Measurements from ENCODE around the gene RELL2.
A peak's percentile ranks its signal among the peaks of the same experiment; 100 is the strongest.

The RELL2 gene

GRCh38 chr5:141680751-141681201, 44.0 kb downstream of the RELL2 start:
- Histone ChIP-seq H3K4me3 (replicated peaks; ENCODE audit: insufficient read depth, low read length) (peak overlapping the region; percentile 46; the same call in 1 of the 2 replicates), H3K27me3 (ENCODE audit: insufficient read depth, poor library complexity, severe bottlenecking) (no peaks in the 10 kb centered on the region), H3K27ac (replicated peaks) (peak overlapping the region; percentile 82; the same call in 1 of the 2 replicates)
- DNase-seq (ENCODE audit: low read depth in 1 of 2, low spot score in 1 of 2) = no peak
- no peak for TF ChIP-seq CTCF (IDR thresholded peaks at IDR 0.05; ENCODE audit: insufficient read depth, low read length)
- no peak for TF ChIP-seq GABPA (IDR thresholded peaks at IDR 0.05; ENCODE audit: low read depth)
- no peak for TF ChIP-seq POLR2AphosphoS5 (IDR thresholded peaks at IDR 0.05; ENCODE audit: low read depth)
- TF ChIP-seq REST (IDR thresholded peaks at IDR 0.05; ENCODE audit: insufficient replicate concordance, low read depth) = no peak
- no peak for TF ChIP-seq SPI1 (IDR thresholded peaks at IDR 0.05; ENCODE audit: borderline replicate concordance, low read depth)

GRCh38 chr5:141681295-141681694, 44.5 kb downstream of the RELL2 start:
- Histone ChIP-seq H3K4me3 (replicated peaks; ENCODE audit: insufficient read depth, low read length) (peak overlapping the region; percentile 46), H3K27me3 (ENCODE audit: insufficient read depth, poor library complexity, severe bottlenecking) (no peaks in the 10 kb centered on the region), H3K27ac (replicated peaks) (peak overlapping the region; percentile 82)
- TF ChIP-seq POLR2AphosphoS5 (IDR thresholded peaks at IDR 0.05; ENCODE audit: low read depth) (no peak), CTCF (IDR thresholded peaks at IDR 0.05; ENCODE audit: insufficient read depth, low read length) (no peak), REST (IDR thresholded peaks at IDR 0.05; ENCODE audit: insufficient replicate concordance, low read depth) (no peak), GABPA (IDR thresholded peaks at IDR 0.05; ENCODE audit: low read depth) (no peak), SPI1 (IDR thresholded peaks at IDR 0.05; ENCODE audit: borderline replicate concordance, low read depth) (no peak)
- DNase-seq (ENCODE audit: low read depth in 1 of 2, low spot score in 1 of 2) = no peak

GRCh38 chr5:141681695-141682641, 45.2 kb downstream of the RELL2 start, which contains the start of gene ARAP3:
ARAP3 (minus strand) TSS chr5:141682230; CDS start chr5:141680486, 1,744 bp downstream.
- peak; percentile 72 to 87 for DNase-seq (ENCODE audit: low read depth in 1 of 2, low spot score in 1 of 2)
- peak within 1 kb of the TSS; percentile 46 for H3K4me3 ChIP-seq (replicated peaks; ENCODE audit: insufficient read depth, low read length)
- TF ChIP-seq REST (IDR thresholded peaks at IDR 0.05; ENCODE audit: insufficient replicate concordance, low read depth) = no peak
- no peak for TF ChIP-seq GABPA (IDR thresholded peaks at IDR 0.05; ENCODE audit: low read depth)
- TF ChIP-seq CTCF (IDR thresholded peaks at IDR 0.05; ENCODE audit: insufficient read depth, low read length) = no peak
- peak; percentile 63; the same call in 1 of the 2 replicates for TF ChIP-seq POLR2AphosphoS5 (IDR thresholded peaks at IDR 0.05; ENCODE audit: low read depth)
- no peak for TF ChIP-seq SPI1 (IDR thresholded peaks at IDR 0.05; ENCODE audit: borderline replicate concordance, low read depth)
- H3K27ac ChIP-seq (replicated peaks) = peak within 1 kb of the TSS; percentile 82
- H3K27me3 ChIP-seq (ENCODE audit: insufficient read depth, poor library complexity, severe bottlenecking) = no peaks in the 10 kb centered on the region
